DMS 273 (cell line): ENCODE data around the gene PRRX1.

Experiments
- DNase-seq: peaks from one replicate; lab custom pipeline; 2025; ENCODE audit not compliant: unreplicated experiment; lab: John Stamatoyannopoulos, UW

The PRRX1 gene

GRCh38 chr1:170758992-170759391 is 95.1 kb downstream of the PRRX1 start:
- DNase-seq: no peak

GRCh38 chr1:170765279-170765678 is 101.3 kb downstream of the PRRX1 start:
- DNase-seq: no peak

- DNase-seq: peak; percentile 15
Measured at GRCh38 chr1:170765712-170766330, 101.9 kb downstream of the PRRX1 start.

GRCh38 chr1:170768929-170769328 is 105.0 kb downstream of the PRRX1 start:
- no peak for DNase-seq

GRCh38 chr1:170769691-170770090 is 105.8 kb downstream of the PRRX1 start:
- DNase-seq: no peak

- no peak for DNase-seq
Measured at GRCh38 chr1:170770254-170770653, 106.3 kb downstream of the PRRX1 start.

- no peak for DNase-seq
Measured at GRCh38 chr1:170776252-170776651, 112.3 kb downstream of the PRRX1 start.

- DNase-seq: peak; percentile 15
Measured at GRCh38 chr1:170776777-170777176, 112.8 kb downstream of the PRRX1 start.
